Right lobe of liver (tissue), 6 donors: ENCODE results near the gene FBXO10. TPM values are rescaled to one million over a fixed set of nuclear protein-coding genes. Genes with fewer than 3 reads are reported as not detected.

Experiments used
- ATAC-seq, 4 donors: fragments of 200-7000 bp; cut with Tn5 transposase; one replicate each; pipeline ENCODE4 v1.9.1; 2020; ENCODE audit warnings: mild to moderate bottlenecking in 4 of 4, moderate library complexity in 4 of 4
- DNase-seq, 3 donors: peaks; one replicate each; pipeline ENCODE4 v3.0.0-alpha.2; 2020
- H3K27ac ChIP-seq, 3 donors: fragments of 200-600 bp; one replicate each; pipeline ENCODE4 v1.8.0; 2022
- H3K27me3 ChIP-seq, 2 donors: fragments of 200-600 bp; one replicate each; pipeline ENCODE4 v1.8.0; 2022
- H3K36me3 ChIP-seq, 4 donors: fragments of 200-600 bp; sonication (generic) in 1 of 4; one replicate each; pipeline versions ENCODE4 v1.5.1 to v1.8.0; 2017 to 2022; ENCODE audit warnings: control low read depth in 1 of 4
- H3K4me1 ChIP-seq, 4 donors: fragments of 200-600 bp; sonication (generic) in 1 of 4; one replicate each; pipeline versions ENCODE4 v1.5.1 to v1.8.0; 2017 to 2022; ENCODE audit warnings: control low read depth in 1 of 4
- H3K4me3 ChIP-seq, 3 donors: fragments of 200-600 bp; one replicate each; pipeline ENCODE4 v1.8.0; 2022
- H3K9me3 ChIP-seq, 4 donors: fragments of 200-600 bp; sonication (generic) in 1 of 4; one replicate each; pipeline versions ENCODE4 v1.5.1 to v1.8.0; 2017 to 2022; ENCODE audit warnings: control low read depth in 1 of 4
- CTCF ChIP-seq, 4 donors: fragments of 200-600 bp in 3 of 4; fragments of 450-650 bp in 1 of 4; IDR thresholded peaks; one replicate each; pipeline versions ENCODE4 v1.5.1 to v1.8.0; 2016 to 2022; ENCODE audit warnings: antibody characterized with exemption in 4 of 4, mild to moderate bottlenecking in 2 of 4
- POLR2A ChIP-seq: fragments of 450-650 bp; IDR thresholded peaks from one replicate; pipeline ENCODE4 v1.6.1; 2017; ENCODE audit warnings: antibody characterized with exemption, mild to moderate bottlenecking
- WGBS: methylation state at CpG from one replicate; pipeline ENCODE4 v1.1.6; 2018; ENCODE audit warnings: low coverage, low lambda C conversion rate; ENCODE audit not compliant: insufficient coverage; ENCODE audit errors: missing lambda C conversion rate; 5-methylcytosine and 5-hydroxymethylcytosine counted together
- intact Hi-C, 2 donors: fragments of 100-400 bp; cut with DNase I; formaldehyde crosslinking; loops; one replicate each; pipeline versions ENCODE4 v1.11.2 to v1.14.1; 2022
- total RNA-seq, 6 experiments: library from RNA; depleted of rRNA in 2 of 6; stranded (reverse); fragments of >200 nt in 2 of 6; fragmentation: NEBNext Ultra II Directional in 3 of 6; extraction: Animal tissue kit (Norgen Biotek cat#: 25700) in 3 of 6; gene quantifications; one replicate each; pipeline versions ENCODE4 v1.1.0 to v1.2.4, GENCODE V29; 2016 to 2023
- donor health status: DM: no; HTN: yes; CAD: no.
- donor health status: DM: no; HTN: no; CAD: no.
- donor health status: DM: no; HTN: no; CAD: no.
- donor health status: DM: no; HTN: yes; CAD: no.
- donor health status: DM: no; HTN: yes; CAD: no.

FBXO10 gene
- total RNA-seq, 6 experiments from 2014 or later, result 2.5 to 5.9 (median 4.0) TPM

GRCh38 chr9:37538099-37538498, 38.1 kb downstream of the FBXO10 start:
- no peak overlapping the region for H3K27ac ChIP-seq
- TF ChIP-seq POLR2A (no peak), CTCF (IDR thresholded peaks at IDR 0.05) (no peak)
- ATAC-seq, result no peak
- peaks cover 0 to 6% (median 0%) of the 10 kb centered on the region in 4 donors for H3K36me3 ChIP-seq
- 87% methylated on average over 4 of the region's 7 CpGs for WGBS
- intact Hi-C loops, result no loop called here
- H3K4me1 ChIP-seq, result no peaks in the 10 kb centered on the region
- H3K27me3 ChIP-seq, result no peaks in the 10 kb centered on the region
- no peak overlapping the region for H3K4me3 ChIP-seq
- H3K9me3 ChIP-seq, result no peaks in the 10 kb centered on the region
- no peak for DNase-seq

- H3K27ac ChIP-seq, result no peak overlapping the region
- no peak for ATAC-seq
- WGBS, result 83% methylated on average over 10 of the region's 10 CpGs
Measured at GRCh38 chr9:37534901-37535300, 41.3 kb downstream of the FBXO10 start.

GRCh38 chr9:37534412-37534811, 41.8 kb downstream of the FBXO10 start:
- intact Hi-C loops, result no loop called here
- TF ChIP-seq CTCF (IDR thresholded peaks at IDR 0.05) (no peak), POLR2A (no peak)
- DNase-seq, result no peak
- Histone ChIP-seq H3K27ac (no peak overlapping the region), H3K4me1 (no peaks in the 10 kb centered on the region), H3K9me3 (no peaks in the 10 kb centered on the region), H3K4me3 (no peak overlapping the region), H3K36me3 (peaks cover 0 to 3% (median 0%) of the 10 kb centered on the region in 4 donors), H3K27me3 (no peaks in the 10 kb centered on the region)
- WGBS, result 96% methylated on average over 4 of the region's 7 CpGs
- no peak for ATAC-seq

More at GRCh38 chr9:37534901-37535300, 41.3 kb downstream of the FBXO10 start:
- Histone ChIP-seq H3K36me3 (peaks cover 0 to 3% (median 0%) of the 10 kb centered on the region in 4 donors), H3K9me3 (no peaks in the 10 kb centered on the region), H3K27me3 (no peaks in the 10 kb centered on the region), H3K4me1 (no peaks in the 10 kb centered on the region), H3K4me3 (no peak overlapping the region)
- no peak for DNase-seq
- intact Hi-C loops, result no loop called here
- TF ChIP-seq POLR2A, result no peak
- TF ChIP-seq CTCF (IDR thresholded peaks at IDR 0.05), result no peak

GRCh38 chr9:37531699-37532098, 44.5 kb downstream of the FBXO10 start:
- intact Hi-C loops, result no loop called here
- Histone ChIP-seq H3K27ac (no peak overlapping the region), H3K4me1 (no peaks in the 10 kb centered on the region), H3K9me3 (no peaks in the 10 kb centered on the region), H3K36me3 (no peaks in the 10 kb centered on the region), H3K27me3 (no peaks in the 10 kb centered on the region), H3K4me3 (no peak overlapping the region)
- ATAC-seq (no peak), DNase-seq (no peak)
- TF ChIP-seq CTCF (IDR thresholded peaks at IDR 0.05) (no peak), POLR2A (no peak)
- WGBS, result 85% methylated on average over 13 of the region's 13 CpGs
